Measurements from ENCODE around the gene ME3.

Gene ME3

DNA sequence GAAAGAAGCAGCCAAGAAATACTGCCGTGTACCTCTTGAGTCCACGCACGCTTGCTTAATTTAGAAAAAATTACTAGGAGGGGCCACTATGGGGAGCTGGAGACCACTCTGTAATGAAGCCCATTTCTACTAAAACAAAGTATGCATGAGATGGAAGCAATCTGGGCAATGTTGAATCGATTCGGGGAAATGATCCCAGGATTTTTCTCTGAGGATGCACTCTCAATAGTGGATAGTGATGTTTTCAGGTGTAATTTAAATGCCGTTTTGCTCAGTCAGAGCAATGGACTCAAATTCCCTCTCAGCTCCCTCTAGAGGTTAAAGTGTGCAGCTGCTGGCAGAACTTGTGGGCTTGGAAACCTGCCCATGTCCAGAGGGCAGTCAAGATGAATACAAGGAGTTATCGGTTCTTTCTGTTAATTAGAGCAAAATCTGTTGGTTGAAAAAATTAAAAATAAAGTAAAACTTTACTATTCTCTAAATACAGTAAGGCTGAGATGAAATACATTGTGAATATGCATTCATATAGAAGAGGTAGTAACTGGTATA is 64.1 kb downstream of the ME3 start:
- no peak overlapping the region for H3K4me3 ChIP-seq (ENCODE audit: control insufficient read depth, low read depth, low read length)
- DNase-seq (ENCODE audit: low read depth) = peak; percentile 46
- peak; percentile 84 for TF ChIP-seq CTCF (IDR thresholded peaks at IDR 0.05; ENCODE audit: control insufficient read depth, insufficient read depth, low read depth, low read length, missing control alignments)

GRCh38 chr11:86606836-86607481 is 65.5 kb downstream of the ME3 start:
- TF ChIP-seq CTCF (IDR thresholded peaks at IDR 0.05; ENCODE audit: control insufficient read depth, insufficient read depth, low read depth, low read length, missing control alignments) = peak; percentile 33
- no peak for DNase-seq (ENCODE audit: low read depth)
- H3K4me3 ChIP-seq (ENCODE audit: control insufficient read depth, low read depth, low read length) = no peak overlapping the region

DNA sequence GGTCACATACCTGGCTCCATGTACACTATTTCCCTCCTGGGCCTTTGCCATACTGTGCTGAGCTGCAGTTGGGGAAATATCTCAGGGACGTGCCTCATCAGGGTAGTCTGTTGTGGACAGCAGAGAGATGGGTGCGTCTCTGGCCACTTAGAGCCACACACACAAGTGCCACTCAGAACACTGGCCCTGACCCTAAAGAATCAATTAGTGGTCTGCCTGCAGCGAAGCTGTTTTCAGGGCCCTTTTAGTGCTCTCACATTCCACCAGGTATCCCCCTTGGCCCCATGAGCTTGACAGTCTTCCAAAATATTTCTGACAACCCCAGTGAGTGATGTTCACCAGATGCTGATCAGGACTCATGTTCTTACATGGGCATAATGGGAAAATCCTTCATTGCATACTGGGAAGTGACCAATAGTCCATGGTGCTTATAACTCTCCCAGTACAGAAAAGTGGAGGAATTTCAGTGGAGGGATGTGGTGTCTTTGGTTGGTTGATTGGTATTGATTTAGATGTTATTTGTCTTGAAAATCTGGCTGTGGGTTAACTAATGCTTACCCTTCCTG is 66.1 kb downstream of the ME3 start:
- TF ChIP-seq CTCF (IDR thresholded peaks at IDR 0.05; ENCODE audit: control insufficient read depth, insufficient read depth, low read depth, low read length, missing control alignments) = no peak
- no peak overlapping the region for H3K4me3 ChIP-seq (ENCODE audit: control insufficient read depth, low read depth, low read length)
- no peak for DNase-seq (ENCODE audit: low read depth)

DNA sequence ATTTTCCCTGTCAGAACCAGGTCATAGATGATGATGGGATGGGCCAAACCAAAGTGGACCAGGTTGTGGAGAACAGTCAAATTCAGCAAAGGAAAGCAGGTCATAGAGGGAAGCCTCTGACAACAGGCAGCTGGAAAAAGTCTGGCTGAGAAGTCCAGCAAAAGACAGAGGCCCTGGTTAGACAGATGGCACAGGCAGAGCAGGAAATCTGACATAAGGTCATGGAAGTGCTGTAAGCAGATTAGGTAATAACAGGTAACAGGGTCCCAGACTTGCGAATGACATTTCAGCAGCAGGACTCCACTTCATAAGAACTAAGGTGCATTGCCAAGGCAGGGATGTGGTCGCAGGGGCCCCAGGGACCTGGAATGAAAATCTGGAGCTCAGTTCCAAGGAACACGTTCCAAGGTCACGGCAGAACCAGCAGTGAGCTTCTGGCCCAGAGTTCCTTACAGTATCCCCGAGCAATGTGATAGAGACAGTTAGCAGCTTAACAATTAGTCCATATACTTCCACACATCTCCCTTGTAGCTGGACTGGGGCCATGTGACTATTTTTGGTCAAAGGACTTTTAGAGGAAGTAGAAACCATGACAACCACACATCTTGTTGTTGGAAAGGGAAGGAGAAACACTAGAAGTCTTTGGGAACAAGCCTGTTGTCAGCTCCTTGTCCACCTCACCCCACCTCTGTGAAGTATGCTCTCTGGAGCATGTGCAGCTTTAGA is 75.4 kb downstream of the ME3 start:
- TF ChIP-seq CTCF (IDR thresholded peaks at IDR 0.05; ENCODE audit: control insufficient read depth, insufficient read depth, low read depth, low read length, missing control alignments) = no peak
- no peak overlapping the region for H3K4me3 ChIP-seq (ENCODE audit: control insufficient read depth, low read depth, low read length)
- DNase-seq (ENCODE audit: low read depth) = no peak

DNA sequence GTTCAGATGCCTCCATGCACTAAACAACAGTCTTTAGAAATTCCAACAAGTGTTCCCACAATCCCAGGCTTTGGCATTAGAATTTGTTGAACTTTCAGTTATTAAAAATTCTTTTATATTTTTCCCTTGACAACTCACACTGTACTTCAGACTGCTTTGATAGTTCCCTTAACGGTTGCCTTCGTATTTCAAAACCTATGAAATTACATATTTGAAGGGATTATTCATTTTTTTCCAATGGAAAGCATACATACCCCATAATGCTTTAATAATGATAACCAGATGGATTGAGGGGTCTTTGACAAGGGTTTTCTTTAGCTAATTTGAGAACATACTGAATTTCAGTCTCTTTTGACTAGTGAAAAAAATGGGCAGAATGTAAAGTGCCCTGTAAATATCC is 76.5 kb downstream of the ME3 start:
- no peak overlapping the region for H3K4me3 ChIP-seq (ENCODE audit: control insufficient read depth, low read depth, low read length)
- no peak for DNase-seq (ENCODE audit: low read depth)
- no peak for TF ChIP-seq CTCF (IDR thresholded peaks at IDR 0.05; ENCODE audit: control insufficient read depth, insufficient read depth, low read depth, low read length, missing control alignments)

DNA sequence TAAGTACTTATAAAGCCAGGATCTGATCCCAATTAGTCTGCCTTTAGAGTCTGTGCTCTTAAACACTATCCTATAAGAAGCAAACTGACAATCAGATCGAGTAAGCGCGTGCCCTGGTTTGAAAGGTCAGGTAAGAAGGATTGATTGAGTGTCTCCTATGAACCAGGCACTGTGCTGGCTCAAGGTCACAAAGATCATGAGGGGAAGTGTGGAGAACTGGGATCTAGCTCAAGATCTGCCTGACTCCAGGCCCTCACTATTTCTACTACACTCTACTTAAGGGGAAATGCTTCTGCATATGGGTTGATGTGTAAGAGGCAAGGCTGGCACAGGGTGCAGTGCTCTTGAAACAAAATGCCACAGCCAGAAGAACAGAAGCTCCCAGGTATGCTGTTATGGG is 77.0 kb downstream of the ME3 start:
- no peak for DNase-seq (ENCODE audit: low read depth)
- no peak overlapping the region for H3K4me3 ChIP-seq (ENCODE audit: control insufficient read depth, low read depth, low read length)
- no peak for TF ChIP-seq CTCF (IDR thresholded peaks at IDR 0.05; ENCODE audit: control insufficient read depth, insufficient read depth, low read depth, low read length, missing control alignments)

All from AG09309 (cell line).